GM10266 (cell line): ENCODE measurements around the gene MLPH.

Experiments
- DNase-seq: peaks from one replicate; pipeline ENCODE4 v3.0.0; 2012; ENCODE audit errors: extremely low spot score
- CTCF ChIP-seq: IDR thresholded peaks from 2 replicates; pipeline ENCODE4 v1.5.1; 2012; ENCODE audit warnings: mild to moderate bottlenecking, low read depth; ENCODE audit not compliant: control insufficient read depth, insufficient read depth; ENCODE audit errors: missing control alignments

The MLPH gene

GRCh38 chr2:237533668-237534161 lies 46.7 kb downstream of the MLPH start:
- DNase-seq = no peak
- TF ChIP-seq CTCF = no peak

- no peak for TF ChIP-seq CTCF
- DNase-seq = no peak
These were observed 47.3 kb downstream of the MLPH start for GRCh38 chr2:237534380-237534779.

GRCh38 chr2:237535385-237536082 lies 48.5 kb downstream of the MLPH start:
- no peak for TF ChIP-seq CTCF

DNA sequence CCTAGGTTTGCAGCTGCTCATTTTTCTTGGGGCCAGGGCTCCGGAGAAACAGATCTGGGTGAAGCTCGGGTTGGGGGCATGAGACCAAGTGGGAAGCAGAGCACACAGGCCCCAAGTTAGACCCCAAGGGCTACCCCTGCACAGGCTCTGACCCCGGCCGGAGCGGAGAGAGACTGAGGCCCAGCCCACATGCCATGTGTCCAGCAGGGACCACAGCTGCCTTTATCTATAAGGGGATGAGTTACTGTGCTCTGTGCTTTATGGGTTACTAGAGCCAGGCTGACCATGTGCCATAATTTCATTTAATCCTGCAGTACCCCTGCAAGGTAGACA lies 49.0 kb downstream of the MLPH start:
- TF ChIP-seq CTCF = no peak
- DNase-seq = no peak

More at GRCh38 chr2:237535385-237536082, 48.5 kb downstream of the MLPH start:
- no peak for DNase-seq

- DNase-seq = no peak
- no peak for TF ChIP-seq CTCF
These were observed 49.6 kb downstream of the MLPH start for GRCh38 chr2:237536617-237537016.

GRCh38 chr2:237538001-237538720 lies 51.1 kb downstream of the MLPH start:
- no peak for TF ChIP-seq CTCF

GRCh38 chr2:237538901-237539300 lies 51.9 kb downstream of the MLPH start:
- TF ChIP-seq CTCF = no peak

More at GRCh38 chr2:237538001-237538720, 51.1 kb downstream of the MLPH start:
- DNase-seq = no peak

More at GRCh38 chr2:237538901-237539300, 51.9 kb downstream of the MLPH start:
- DNase-seq = no peak
